ENCODE results near the gene KIF16B.

DNA sequence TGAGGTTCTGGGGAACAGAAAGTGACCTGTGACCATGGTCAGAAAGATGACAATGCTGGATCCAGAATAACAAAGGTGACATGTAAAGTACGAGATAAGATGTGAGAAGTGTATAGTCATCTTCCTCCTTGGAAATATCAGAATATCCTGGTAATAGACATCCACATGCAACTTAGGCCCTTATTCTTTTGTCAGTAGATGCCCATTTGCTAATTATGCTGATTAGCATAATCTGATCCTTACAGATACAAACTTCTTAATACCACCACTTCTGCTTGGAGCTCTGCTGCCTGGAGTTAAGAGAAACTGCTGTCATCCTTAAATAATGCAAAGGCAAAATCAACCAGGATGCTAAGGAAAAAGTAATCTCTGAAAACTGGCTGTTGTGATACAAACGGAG lies 91.3 kb downstream of the KIF16B start:
- TF ChIP-seq TAF1 (CRISPR knock-in tag; IDR thresholded peaks at IDR 0.05) (no peak), HDAC2 (CRISPR knock-in tag; IDR thresholded peaks at IDR 0.05) (no peak), EP300 (IDR thresholded peaks at IDR 0.05; ENCODE audit: low read depth in 2 of 2, low read length in 2 of 2) (no peak), EP300 (CRISPR knock-in tag; IDR thresholded peaks at IDR 0.05; ENCODE audit: borderline replicate concordance) (no peak), CREBL2 (CRISPR knock-in tag; IDR thresholded peaks at IDR 0.05; ENCODE audit: borderline replicate concordance) (no peak), RNF2 (conservative IDR thresholded peaks at IDR 0.05; ENCODE audit: low read depth) (no peak), ZNF274 (CRISPR knock-in tag; IDR thresholded peaks at IDR 0.05) (no peak), GTF2F1 (IDR thresholded peaks at IDR 0.05; ENCODE audit: low read length) (no peak), ZBTB34 (CRISPR knock-in tag; IDR thresholded peaks at IDR 0.05) (no peak), SNRNP70 (IDR thresholded peaks at IDR 0.05; ENCODE audit: low read depth, low read length) (no peak), SP1 (IDR thresholded peaks at IDR 0.05) (no peak), SP1 (CRISPR knock-in tag; IDR thresholded peaks at IDR 0.05) (no peak)
